Kidney (tissue), 14 donors: ENCODE data around the gene CPVL. TPM values are rescaled to one million over a fixed set of nuclear protein-coding genes. Genes with fewer than 3 reads are reported as not detected.
A peak's percentile ranks its signal among the peaks of the same experiment; 100 is the strongest.

Experiments
- DNase-seq, 5 donors: peaks; one replicate each; pipeline ENCODE4 v3.0.0-alpha.2; 2013 to 2020
- FAIRE-seq: peaks from 2 replicates; lab custom pipeline; 2012; peaks lifted over from hg19 to GRCh38; lab: Jason Lieb, UNC
- H3K27ac ChIP-seq, 2 donors: one replicate each; pipeline ENCODE4 v1.7.0; 2013; ENCODE audit warnings: low read depth in 2 of 2, low read length in 2 of 2, inconsistent platforms in 1 of 2
- H3K27me3 ChIP-seq: one replicate; pipeline ENCODE4 v1.7.1; 2013; ENCODE audit warnings: low read length, inconsistent platforms; ENCODE audit not compliant: control insufficient read depth, insufficient read depth
- H3K36me3 ChIP-seq, 3 donors: one replicate each; pipeline versions ENCODE4 v1.7.0 to v1.7.1; 2013; ENCODE audit warnings: low read length in 3 of 3, control low read depth in 1 of 3, inconsistent platforms in 1 of 3; ENCODE audit not compliant: insufficient read depth in 3 of 3, control insufficient read depth in 2 of 3
- H3K4me1 ChIP-seq, 3 donors: one replicate each; pipeline versions ENCODE4 v1.7.0 to v1.7.1; 2013; ENCODE audit warnings: low read length in 3 of 3, inconsistent platforms in 1 of 3, low read depth in 1 of 3; ENCODE audit not compliant: control insufficient read depth in 2 of 3, insufficient read depth in 2 of 3
- H3K4me3 ChIP-seq, 3 donors: one replicate each; pipeline versions ENCODE4 v1.7.0 to v1.8.1; 2013; ENCODE audit warnings: low read length in 3 of 3, control low read depth in 1 of 3, inconsistent platforms in 1 of 3
- H3K9ac ChIP-seq, 3 donors: one replicate each; pipeline versions ENCODE4 v1.7.0 to v1.7.1; 2013; ENCODE audit warnings: low read length in 3 of 3, control low read depth in 1 of 3, inconsistent platforms in 1 of 3
- H3K9me3 ChIP-seq, 3 donors: one replicate each; pipeline versions ENCODE4 v1.7.0 to v1.7.1; 2013; ENCODE audit warnings: low read length in 3 of 3, control low read depth in 1 of 3, inconsistent platforms in 1 of 3; ENCODE audit not compliant: control insufficient read depth in 2 of 3, insufficient read depth in 1 of 3
- intact Hi-C: fragments of 100-400 bp; cut with DNase I; formaldehyde crosslinking; loops from one replicate; pipeline ENCODE4 v1.11.1; 2022
- polyA plus RNA-seq: library from polyadenylated mRNA; stranded (reverse); fragments of 350-450 nt; fragmentation: Illumina TruSeq; extraction: RNeasy Lipid Tissue Mini Kit (QIAGEN cat#74804); gene quantifications from one replicate; pipeline ENCODE4 v1.2.3, GENCODE V29; 2014; ENCODE audit warnings: low read depth, low replicate concordance; ENCODE audit not compliant: insufficient read depth
- total RNA-seq: library from RNA; stranded (reverse); fragmentation: NEBNext Ultra II Directional; extraction: Animal tissue kit (Norgen Biotek cat#: 25700); gene quantifications from one replicate; pipeline ENCODE4 v1.2.1, GENCODE V29; 2021
- TF ChIP-seq, protein P1 (sequence below): IDR thresholded peaks from 3 replicates; pipeline ENCODE4 v1.5.1; 2012; ENCODE audit warnings: mild to moderate bottlenecking, moderate library complexity, borderline replicate concordance; ENCODE audit not compliant: insufficient read depth; ENCODE audit errors: extremely low read depth
- donor health status: control.
- donor health status: control.
- donor health status: control.
- donor health status: control.
- donor health status: control.
- donor health status: DM: yes; HTN: yes; CAD: no.
- donor health status: Normal renal cell carcinoma (clear cell type).

CPVL gene
- total and polyA plus RNA-seq, 2 donors from 2014 or later, result 104 to 133 TPM

DNA sequence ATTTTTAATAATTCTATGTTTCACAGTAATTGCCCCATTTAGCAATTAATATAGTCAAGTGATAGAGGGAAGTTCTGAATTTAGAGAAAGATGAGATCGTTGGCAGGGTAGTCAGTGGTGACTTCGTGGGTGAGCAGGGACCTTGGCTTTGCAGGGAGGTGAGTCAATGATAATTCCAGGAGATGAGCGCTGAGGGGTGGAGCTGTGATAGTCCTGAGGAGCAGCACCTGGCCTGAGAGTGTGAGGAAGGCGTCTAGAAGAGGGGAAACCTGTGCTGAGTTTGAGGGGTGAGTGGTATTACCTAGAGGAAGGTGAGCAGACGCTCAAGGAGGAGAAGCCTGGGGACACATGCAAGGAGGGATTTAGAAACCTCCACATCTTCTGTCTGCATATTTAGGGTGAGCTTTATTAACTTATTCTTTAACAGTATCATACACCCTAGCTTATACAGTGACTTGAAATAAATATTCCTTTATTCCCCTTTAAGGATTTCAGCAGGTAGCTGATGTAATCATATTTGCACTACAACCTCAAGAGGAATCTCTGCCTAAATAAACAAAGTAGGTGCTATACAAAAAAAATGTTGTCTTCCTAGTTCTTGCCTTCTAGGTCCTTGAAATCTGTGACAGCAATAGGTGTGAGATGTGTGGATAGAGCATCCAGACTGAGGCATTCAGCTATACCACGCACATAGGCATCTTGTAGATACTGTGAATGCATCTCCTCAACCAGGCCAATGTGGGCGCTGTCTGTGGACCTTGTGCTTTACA, 186.1 kb downstream of the CPVL start:
- Histone ChIP-seq H3K4me1 (peaks cover 0 to 18% (median 0%) of the 10 kb centered on the region in 3 donors), H3K27me3 (no peaks in the 10 kb centered on the region), H3K9me3 (no peaks in the 10 kb centered on the region), H3K4me3 (no peak overlapping the region), H3K27ac (no peak overlapping the region), H3K9ac (no peak overlapping the region), H3K36me3 (no peaks in the 10 kb centered on the region)
- intact Hi-C loops, result no loop called here
- FAIRE-seq (no peak), DNase-seq (no peak)
- TF ChIP-seq, protein P1, sequence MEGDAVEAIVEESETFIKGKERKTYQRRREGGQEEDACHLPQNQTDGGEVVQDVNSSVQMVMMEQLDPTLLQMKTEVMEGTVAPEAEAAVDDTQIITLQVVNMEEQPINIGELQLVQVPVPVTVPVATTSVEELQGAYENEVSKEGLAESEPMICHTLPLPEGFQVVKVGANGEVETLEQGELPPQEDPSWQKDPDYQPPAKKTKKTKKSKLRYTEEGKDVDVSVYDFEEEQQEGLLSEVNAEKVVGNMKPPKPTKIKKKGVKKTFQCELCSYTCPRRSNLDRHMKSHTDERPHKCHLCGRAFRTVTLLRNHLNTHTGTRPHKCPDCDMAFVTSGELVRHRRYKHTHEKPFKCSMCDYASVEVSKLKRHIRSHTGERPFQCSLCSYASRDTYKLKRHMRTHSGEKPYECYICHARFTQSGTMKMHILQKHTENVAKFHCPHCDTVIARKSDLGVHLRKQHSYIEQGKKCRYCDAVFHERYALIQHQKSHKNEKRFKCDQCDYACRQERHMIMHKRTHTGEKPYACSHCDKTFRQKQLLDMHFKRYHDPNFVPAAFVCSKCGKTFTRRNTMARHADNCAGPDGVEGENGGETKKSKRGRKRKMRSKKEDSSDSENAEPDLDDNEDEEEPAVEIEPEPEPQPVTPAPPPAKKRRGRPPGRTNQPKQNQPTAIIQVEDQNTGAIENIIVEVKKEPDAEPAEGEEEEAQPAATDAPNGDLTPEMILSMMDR, result no peak

DNA sequence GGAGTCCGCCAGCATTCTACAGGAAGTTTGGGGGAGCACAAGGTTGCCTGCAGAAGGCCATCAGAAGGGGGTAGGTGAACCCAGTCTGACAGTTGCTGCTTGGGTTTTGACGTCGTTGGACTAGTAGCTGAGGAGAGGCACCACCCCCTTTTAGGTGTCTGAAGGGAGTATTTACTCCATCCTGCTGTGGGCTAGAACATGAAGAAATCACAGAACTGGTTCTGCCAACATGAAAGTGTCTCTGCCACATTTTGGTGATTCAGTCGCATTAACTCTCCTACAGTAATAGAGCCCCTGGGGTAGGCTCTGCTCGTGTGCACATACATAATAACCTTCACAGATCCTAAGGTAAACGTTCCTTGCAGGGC, 187.4 kb downstream of the CPVL start:
- Histone ChIP-seq H3K27ac (peak overlapping the region; percentile 40 to 61), H3K4me1 (peaks cover under 1 to 20% (median 11%) of the 10 kb centered on the region in 3 donors), H3K36me3 (no peaks in the 10 kb centered on the region), H3K27me3 (no peaks in the 10 kb centered on the region), H3K9ac (no peak overlapping the region), H3K4me3 (peak overlapping the region in 2 of 3 donors; percentile 66 to 82), H3K9me3 (no peaks in the 10 kb centered on the region)
- FAIRE-seq (no peak), DNase-seq (no peak)
- intact Hi-C loops, result loop anchor here (10.0 kb wide), 1 partner anchor 146 kb away; no protein-coding TSS in a partner anchor
- TF ChIP-seq, protein P1, result no peak

DNA sequence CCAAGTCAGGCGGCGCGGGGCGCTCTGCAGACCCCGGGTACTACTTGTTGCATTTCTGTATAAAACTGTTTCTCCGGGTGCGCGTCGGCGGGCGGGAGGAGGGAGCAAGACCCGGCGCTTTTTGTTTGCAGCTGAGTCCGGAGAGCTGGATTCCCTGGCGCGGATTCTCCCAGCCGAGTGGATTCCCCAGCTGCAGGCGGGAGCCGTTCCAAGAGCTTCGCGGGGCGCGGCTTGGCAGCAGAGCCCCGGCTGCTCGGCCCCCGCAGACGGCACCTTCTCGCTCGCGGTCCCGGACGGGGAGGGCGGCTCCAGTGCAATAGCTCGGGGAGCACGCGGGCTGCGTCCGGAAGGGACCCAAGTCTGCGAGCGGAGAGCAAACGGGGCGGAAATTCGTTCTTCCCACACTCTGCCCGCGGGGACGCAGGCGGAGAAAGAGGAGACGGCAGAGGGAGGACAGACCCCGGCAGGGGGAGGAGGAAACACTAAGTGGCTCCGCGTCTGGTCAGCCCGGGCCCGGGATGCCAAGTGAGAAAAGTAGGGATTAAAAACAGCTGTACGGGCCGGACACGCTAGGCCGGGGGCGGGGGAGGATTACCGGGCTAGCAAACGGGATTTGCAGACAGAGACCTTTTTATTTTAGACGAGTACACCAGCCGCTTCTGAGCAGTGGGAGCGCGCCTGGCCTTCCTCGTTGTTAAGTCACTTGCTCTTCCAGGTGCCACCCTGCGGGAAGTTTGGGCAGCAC, 187.9 kb downstream of the CPVL start, which contains the start of gene TRIL:
TSS of gene TRIL (minus strand) at position 96 of the 745 bp plus-strand sequence. CDS start 284 bp downstream, outside the sequence.
- DNase-seq (peak; percentile 90 to 95 (median 93)), FAIRE-seq (no peak)
- H3K36me3 ChIP-seq, result no peaks in the 10 kb centered on the region
- H3K9me3 ChIP-seq, result no peaks in the 10 kb centered on the region
- H3K4me1 ChIP-seq, result peaks cover 5 to 20% (median 17%) of the 10 kb centered on the region in 3 donors
- H3K9ac ChIP-seq, result peak within 1 kb of the TSS in 2 of 3 donors; percentile 71 to 74
- TF ChIP-seq, protein P1, result no peak
- H3K27ac ChIP-seq, result peak within 1 kb of the TSS; percentile 79 to 91
- intact Hi-C loops, result loop anchor here (10.0 kb wide), 1 partner anchor 146 kb away; no protein-coding TSS in a partner anchor
- peak within 1 kb of the TSS; percentile 50 to 82 (median 66) for H3K4me3 ChIP-seq
- H3K27me3 ChIP-seq, result no peaks in the 10 kb centered on the region
